Vagina (tissue), 2 donors: Measurements from ENCODE around the gene CNTF. TPM values are rescaled to one million over a fixed set of nuclear protein-coding genes. Genes with fewer than 3 reads are reported as not detected.
A peak's percentile ranks its signal among the peaks of the same experiment; 100 is the strongest.
"Not testable (repeated sequence)": the region's sequence is repeated elsewhere in the genome, so short reads cannot be mapped to it uniquely, and the experiment has no call there.

Experiments used
- DNase-seq, 2 donors: peaks; one replicate each; pipeline ENCODE4 v3.0.0-alpha.2; 2017; ENCODE audit errors: extremely low spot score in 2 of 2
- H3K27ac ChIP-seq: fragments of 200-600 bp; sonication (generic); one replicate; pipeline ENCODE4 v1.5.1; 2019
- H3K27me3 ChIP-seq: fragments of 200-600 bp; sonication (generic); one replicate; pipeline ENCODE4 v1.5.1; 2019
- H3K36me3 ChIP-seq, 2 donors: fragments of 200-600 bp; sonication (generic); one replicate each; pipeline ENCODE4 v1.5.1; 2017 to 2019
- H3K4me1 ChIP-seq: fragments of 200-600 bp; sonication (generic); one replicate; pipeline ENCODE4 v1.5.1; 2019
- H3K4me3 ChIP-seq, 2 donors: fragments of 200-600 bp; sonication (generic); 1 replicate in 1 of 2; 2 replicates in 1 of 2; pipeline ENCODE4 v1.5.1; 2016 to 2019
- H3K9me3 ChIP-seq: fragments of 200-600 bp; sonication (generic); one replicate; pipeline ENCODE4 v1.5.1; 2019
- CTCF ChIP-seq, 3 experiments: fragments of 450-650 bp in 2 of 3; fragments of 200-600 bp in 1 of 3; sonication (generic) in 1 of 3; IDR thresholded peaks; one replicate each; pipeline ENCODE4 v1.5.1; 2017 to 2019; ENCODE audit warnings: antibody characterized with exemption in 3 of 3, mild to moderate bottlenecking in 2 of 3, moderate library complexity in 2 of 3
- POLR2A ChIP-seq, 2 donors: fragments of 450-650 bp; IDR thresholded peaks; one replicate each; pipeline ENCODE4 v1.6.1; 2017; ENCODE audit warnings: antibody characterized with exemption in 2 of 2, mild to moderate bottlenecking in 2 of 2, moderate library complexity in 2 of 2
- POLR2AphosphoS5 ChIP-seq, 2 donors: sonication (generic); formaldehyde crosslinking; IDR thresholded peaks; one replicate each; pipeline ENCODE4 v1.9.0; 2017; ENCODE audit warnings: antibody characterized with exemption in 2 of 2, mild to moderate bottlenecking in 2 of 2, low read depth in 1 of 2; ENCODE audit not compliant: insufficient read depth in 1 of 2
- intact Hi-C: fragments of 100-400 bp; cut with DNase I; formaldehyde crosslinking; loops from one replicate; pipeline ENCODE4 v1.15.1; 2023
- total RNA-seq: library from RNA; depleted of rRNA; stranded (reverse); fragments of >200 nt; gene quantifications from one replicate; pipeline ENCODE4 v1.2.3, GENCODE V29; 2016

The CNTF gene, protein sequence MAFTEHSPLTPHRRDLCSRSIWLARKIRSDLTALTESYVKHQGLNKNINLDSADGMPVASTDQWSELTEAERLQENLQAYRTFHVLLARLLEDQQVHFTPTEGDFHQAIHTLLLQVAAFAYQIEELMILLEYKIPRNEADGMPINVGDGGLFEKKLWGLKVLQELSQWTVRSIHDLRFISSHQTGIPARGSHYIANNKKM
- not detected for total RNA-seq

- no peak for DNase-seq
- Histone ChIP-seq H3K36me3 (peaks cover 0 to 57% of the 10 kb centered on the region in 2 donors), H3K9me3 (no peaks in the 10 kb centered on the region), H3K4me3 (no peak within 1 kb of the TSS), H3K4me1 (peaks cover 7% of the 10 kb centered on the region), H3K27ac (no peak within 1 kb of the TSS), H3K27me3 (no peaks in the 10 kb centered on the region)
- no peak for TF ChIP-seq CTCF (IDR thresholded peaks at IDR 0.05)
- TF ChIP-seq POLR2AphosphoS5 (IDR thresholded peaks at IDR 0.05; ENCODE audit: insufficient read depth in 1 of 2, low read depth in 1 of 2), result no peak
- no peak for TF ChIP-seq POLR2A (IDR thresholded peaks at IDR 0.05)
- intact Hi-C loops, result no loop called here
Observed at GRCh38 chr11:58622344-58622743, at the start of gene CNTF. CNTF (plus strand) TSS chr11:58622665; CDS start chr11:58622753, 88 bp downstream.

DNA sequence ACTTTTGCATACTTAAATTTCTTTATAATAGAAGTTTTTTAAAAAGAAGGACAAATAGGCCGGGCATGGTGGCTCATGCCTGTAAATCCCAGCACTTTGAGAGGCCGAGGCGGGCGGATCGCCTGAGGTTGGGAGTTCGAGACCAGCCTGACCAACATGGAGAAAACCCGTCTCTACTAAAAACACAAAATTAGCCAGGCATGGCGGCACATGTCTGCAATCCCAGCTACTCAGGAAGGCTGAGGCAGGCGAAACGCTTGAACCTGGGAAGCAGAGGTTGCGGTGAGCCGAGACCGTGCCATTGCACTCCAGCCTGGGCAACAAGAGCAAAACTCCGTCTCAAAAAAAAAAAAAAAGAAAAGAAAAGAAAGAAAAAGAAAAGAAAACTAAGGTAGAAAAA is 49.6 kb upstream of the CNTF start:
- peaks cover 49% of the 10 kb centered on the region for H3K4me1 ChIP-seq
- intact Hi-C loops, DNase-seq, H3K27me3 ChIP-seq, H3K9me3 ChIP-seq, H3K4me3 ChIP-seq: not testable (repeated sequence)
- peaks cover 0 to 10% of the 10 kb centered on the region in 2 donors for H3K36me3 ChIP-seq
- peak overlapping the region; percentile 70 for H3K27ac ChIP-seq

DNA sequence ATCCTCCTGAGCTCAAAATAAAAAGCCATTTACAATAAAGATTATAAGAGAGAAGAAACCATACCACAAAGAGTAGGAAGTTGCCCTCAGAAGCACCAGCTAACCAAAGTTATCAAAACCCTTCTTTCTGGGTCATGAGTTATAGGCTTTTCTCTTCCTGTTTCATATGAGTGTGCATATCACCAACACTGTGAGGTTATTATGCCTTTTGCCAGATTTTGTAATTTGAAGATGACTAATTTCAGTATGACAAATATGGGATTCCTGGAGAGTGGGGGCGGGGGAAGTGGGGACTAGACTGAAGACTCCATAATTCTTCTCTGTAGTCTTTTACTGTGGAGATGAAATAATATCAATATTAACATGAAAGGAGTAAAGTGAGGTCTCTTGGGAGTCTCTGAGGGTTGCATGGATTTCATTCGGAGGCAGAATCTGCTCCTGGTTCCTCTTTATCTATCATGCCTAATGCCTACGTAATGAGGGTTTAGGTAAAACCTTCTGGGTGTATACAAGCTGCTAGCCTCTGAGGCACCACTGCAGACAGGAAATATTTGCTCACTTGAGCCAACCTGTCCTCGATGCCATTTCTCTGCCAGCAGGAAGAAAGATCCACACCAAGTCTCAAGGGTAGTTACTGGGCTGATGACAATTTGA is 48.9 kb upstream of the CNTF start:
- intact Hi-C loops, result no loop called here
- TF ChIP-seq POLR2A (IDR thresholded peaks at IDR 0.05) (no peak), POLR2AphosphoS5 (IDR thresholded peaks at IDR 0.05; ENCODE audit: insufficient read depth in 1 of 2, low read depth in 1 of 2) (peak in 1 of 2 donors; percentile 54)
- Histone ChIP-seq H3K9me3 (no peaks in the 10 kb centered on the region), H3K36me3 (peaks cover 0 to 7% of the 10 kb centered on the region in 2 donors), H3K27me3 (no peaks in the 10 kb centered on the region), H3K4me3 (peak overlapping the region in 1 of 2 donors; percentile 10), H3K27ac (peak overlapping the region; percentile 70), H3K4me1 (peaks cover 49% of the 10 kb centered on the region)
- no peak for DNase-seq

DNA sequence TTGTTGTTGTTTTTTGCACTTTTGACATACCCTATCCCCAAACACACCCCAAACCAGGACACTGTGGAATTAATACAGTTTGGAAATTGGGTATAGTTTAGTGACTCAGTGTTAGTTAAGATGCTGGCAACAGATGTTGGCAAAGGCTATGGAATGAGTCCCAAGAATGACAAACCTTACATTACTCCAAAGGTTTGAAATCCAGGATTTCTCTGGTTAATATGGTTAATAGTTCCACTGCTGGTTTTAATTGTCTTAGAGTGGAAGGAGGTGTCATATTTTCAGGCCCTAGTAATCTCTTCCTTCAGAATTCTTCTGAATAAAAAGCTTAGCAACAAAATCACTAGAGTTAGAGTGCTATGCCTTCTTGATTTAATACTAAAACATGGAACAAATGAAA is 47.6 kb upstream of the CNTF start:
- Histone ChIP-seq H3K27me3 (no peaks in the 10 kb centered on the region), H3K4me3 (peak overlapping the region in 1 of 2 donors; percentile 10), H3K27ac (peak overlapping the region; percentile 70), H3K9me3 (no peaks in the 10 kb centered on the region), H3K4me1 (peaks cover 49% of the 10 kb centered on the region), H3K36me3 (no peaks in the 10 kb centered on the region)
- intact Hi-C loops, result loop anchor here (5.0 kb wide), 2 partner anchors 567 to 1263 kb away; partner anchors contain the start of gene FAM111A
- no peak for TF ChIP-seq POLR2A (IDR thresholded peaks at IDR 0.05)
- no peak for TF ChIP-seq CTCF (IDR thresholded peaks at IDR 0.05)
- TF ChIP-seq POLR2AphosphoS5 (IDR thresholded peaks at IDR 0.05; ENCODE audit: insufficient read depth in 1 of 2, low read depth in 1 of 2), result no peak
- DNase-seq, result no peak

DNA sequence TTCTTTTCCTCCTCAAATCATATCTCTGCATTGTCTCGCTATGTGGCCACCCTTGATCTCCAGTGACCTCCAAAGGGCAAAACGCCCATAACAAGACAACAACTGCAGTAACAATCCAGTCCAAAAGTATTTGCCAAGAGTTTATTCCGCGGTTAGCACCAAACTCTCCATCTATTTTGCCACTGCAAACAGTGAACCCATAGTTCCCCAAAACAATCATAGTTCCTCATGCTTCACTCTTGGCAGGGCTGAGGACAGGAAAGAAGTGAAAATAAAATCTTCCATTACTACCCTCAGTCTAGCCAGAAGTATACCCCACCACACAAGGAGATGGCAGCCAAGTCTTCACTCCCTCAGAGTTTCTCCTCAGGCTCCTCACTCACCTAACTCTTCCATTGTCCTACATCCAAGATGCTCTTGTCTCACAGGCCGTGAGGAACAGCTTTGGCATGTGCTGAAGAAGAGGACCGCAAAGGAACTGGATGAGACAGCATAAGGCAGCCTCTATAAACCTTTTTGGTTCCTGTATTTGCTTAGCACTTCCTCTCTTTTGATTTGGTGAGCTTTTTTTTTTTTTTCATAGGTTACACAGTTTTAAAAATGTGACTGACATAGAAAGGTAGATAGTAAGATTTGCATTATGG is 47.0 kb upstream of the CNTF start, which contains the start of gene LPXN:
Gene LPXN (minus strand): TSS at position 480 of the 644 bp plus-strand sequence. CDS start 84 bp downstream, at position 396.
- H3K27ac ChIP-seq, result peak within 1 kb of the TSS; percentile 100
- no peak for TF ChIP-seq POLR2AphosphoS5 (IDR thresholded peaks at IDR 0.05; ENCODE audit: insufficient read depth in 1 of 2, low read depth in 1 of 2)
- intact Hi-C loops, result loop anchor here (5.0 kb wide), 2 partner anchors 567 to 1263 kb away; partner anchors contain the start of gene FAM111A
- no peak for DNase-seq
- no peaks in the 10 kb centered on the region for H3K27me3 ChIP-seq
- peaks cover 54% of the 10 kb centered on the region for H3K4me1 ChIP-seq
- H3K36me3 ChIP-seq, result no peaks in the 10 kb centered on the region
- H3K4me3 ChIP-seq, result peak within 1 kb of the TSS in 1 of 2 donors; percentile 97
- no peaks in the 10 kb centered on the region for H3K9me3 ChIP-seq

- H3K4me3 ChIP-seq, result peak overlapping the region; percentile 80 to 97
- no peaks in the 10 kb centered on the region for H3K9me3 ChIP-seq
- intact Hi-C loops, result loop anchor here (5.0 kb wide), 2 partner anchors 565 to 1265 kb away; partner anchors contain the start of gene FAM111A
- H3K36me3 ChIP-seq, result no peaks in the 10 kb centered on the region
- peak overlapping the region; percentile 100 for H3K27ac ChIP-seq
- peaks cover 69% of the 10 kb centered on the region for H3K4me1 ChIP-seq
- H3K27me3 ChIP-seq, result no peaks in the 10 kb centered on the region
- no peak for DNase-seq
- TF ChIP-seq POLR2A (IDR thresholded peaks at IDR 0.05), result no peak
- no peak for TF ChIP-seq POLR2AphosphoS5 (IDR thresholded peaks at IDR 0.05; ENCODE audit: insufficient read depth in 1 of 2, low read depth in 1 of 2)
- TF ChIP-seq CTCF (IDR thresholded peaks at IDR 0.05), result no peak
Observed at GRCh38 chr11:58576887-58577471, 45.5 kb upstream of the CNTF start.
